Measurements from ENCODE around the gene KCNK16.

KCNK16 gene

DNA sequence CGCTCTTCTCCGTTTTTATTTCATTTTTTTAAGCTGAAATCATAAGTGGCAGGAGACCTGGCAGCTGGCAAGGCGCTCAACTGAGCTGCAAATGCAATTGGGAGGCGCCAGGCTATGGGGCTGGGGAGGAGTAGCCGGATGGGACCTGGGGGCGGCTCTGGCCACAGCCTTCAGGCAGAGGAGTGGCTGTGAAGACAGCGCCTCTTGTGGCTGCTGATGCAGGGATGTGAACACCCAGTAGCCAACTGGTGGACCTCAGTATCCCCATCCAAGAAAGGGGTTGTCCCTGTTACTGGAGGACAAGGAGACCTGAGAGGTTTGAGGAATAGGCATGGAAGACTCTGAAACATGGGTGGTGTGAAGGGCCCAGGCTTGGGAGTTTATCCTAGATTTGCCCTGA, 20.9 kb downstream of the KCNK16 start:
- CTCF ChIA-PET, result interaction anchor here (0.6 to 13.4 kb wide), 9 partner anchors 9 to 521 kb away, joined by 3 to 453 read pairs (median 5); no protein-coding TSS in a partner anchor
- Histone ChIP-seq H3K9me3 (ENCODE audit: control insufficient read depth, insufficient read depth, low read depth, low read length) (no peaks in the 10 kb centered on the region), H3K27ac (ENCODE audit: extremely low read depth, low read depth, low read length) (no peak overlapping the region), H3K4me3 (ENCODE audit: low read depth, low read length) (no peak overlapping the region), H3K36me3 (ENCODE audit: control insufficient read depth in 2 of 2, insufficient read depth in 1 of 2, low read length in 2 of 2) (no peaks in the 10 kb centered on the region), H3K4me1 (ENCODE audit: control insufficient read depth, insufficient read depth, low read length) (no peaks in the 10 kb centered on the region)
- TF ChIP-seq SETDB1 (IDR thresholded peaks at IDR 0.05; ENCODE audit: insufficient read length, low read length), result no peak
- TF ChIP-seq, protein P1, sequence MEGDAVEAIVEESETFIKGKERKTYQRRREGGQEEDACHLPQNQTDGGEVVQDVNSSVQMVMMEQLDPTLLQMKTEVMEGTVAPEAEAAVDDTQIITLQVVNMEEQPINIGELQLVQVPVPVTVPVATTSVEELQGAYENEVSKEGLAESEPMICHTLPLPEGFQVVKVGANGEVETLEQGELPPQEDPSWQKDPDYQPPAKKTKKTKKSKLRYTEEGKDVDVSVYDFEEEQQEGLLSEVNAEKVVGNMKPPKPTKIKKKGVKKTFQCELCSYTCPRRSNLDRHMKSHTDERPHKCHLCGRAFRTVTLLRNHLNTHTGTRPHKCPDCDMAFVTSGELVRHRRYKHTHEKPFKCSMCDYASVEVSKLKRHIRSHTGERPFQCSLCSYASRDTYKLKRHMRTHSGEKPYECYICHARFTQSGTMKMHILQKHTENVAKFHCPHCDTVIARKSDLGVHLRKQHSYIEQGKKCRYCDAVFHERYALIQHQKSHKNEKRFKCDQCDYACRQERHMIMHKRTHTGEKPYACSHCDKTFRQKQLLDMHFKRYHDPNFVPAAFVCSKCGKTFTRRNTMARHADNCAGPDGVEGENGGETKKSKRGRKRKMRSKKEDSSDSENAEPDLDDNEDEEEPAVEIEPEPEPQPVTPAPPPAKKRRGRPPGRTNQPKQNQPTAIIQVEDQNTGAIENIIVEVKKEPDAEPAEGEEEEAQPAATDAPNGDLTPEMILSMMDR (tag by site-specific recombination; IDR thresholded peaks at IDR 0.05), result peak; percentile 11; the same call in 1 of the 2 replicates
- POLR2A ChIA-PET, result no interaction called here

GRCh38 chr6:39300739-39301138, 21.8 kb downstream of the KCNK16 start:
- no peak for TF ChIP-seq ZNF248 (tag by site-specific recombination; IDR thresholded peaks at IDR 0.05)
- TF ChIP-seq ZNF544 (tag by site-specific recombination; IDR thresholded peaks at IDR 0.05), result no peak
- no peak for TF ChIP-seq ZNF132 (tag by site-specific recombination; IDR thresholded peaks at IDR 0.05; ENCODE audit: borderline replicate concordance)
- TF ChIP-seq ZNF214 (tag by site-specific recombination; IDR thresholded peaks at IDR 0.05; ENCODE audit: borderline replicate concordance), result no peak
- TF ChIP-seq ZNF521 (tag by site-specific recombination; IDR thresholded peaks at IDR 0.05), result no peak
- no peak for TF ChIP-seq ZNF202 (tag by site-specific recombination; IDR thresholded peaks at IDR 0.05; ENCODE audit: borderline replicate concordance)
- no peak for TF ChIP-seq PRDM1 (tag by site-specific recombination; IDR thresholded peaks at IDR 0.05)
- no peaks in the 10 kb centered on the region for H3K9me3 ChIP-seq (ENCODE audit: control insufficient read depth, insufficient read depth, low read depth, low read length)
- no peaks in the 10 kb centered on the region for H3K36me3 ChIP-seq (ENCODE audit: control insufficient read depth in 2 of 2, insufficient read depth in 1 of 2, low read length in 2 of 2)
- H3K27ac ChIP-seq (ENCODE audit: extremely low read depth, low read depth, low read length), result no peak overlapping the region
- CTCF ChIA-PET, result interaction anchor here (0.7 to 13.4 kb wide), 8 partner anchors 8 to 484 kb away, joined by 3 to 453 read pairs (median 6); no protein-coding TSS in a partner anchor
- H3K4me1 ChIP-seq (ENCODE audit: control insufficient read depth, insufficient read depth, low read length), result no peaks in the 10 kb centered on the region
- POLR2A ChIA-PET, result no interaction called here
- H3K4me3 ChIP-seq (ENCODE audit: low read depth, low read length), result no peak overlapping the region

DNA sequence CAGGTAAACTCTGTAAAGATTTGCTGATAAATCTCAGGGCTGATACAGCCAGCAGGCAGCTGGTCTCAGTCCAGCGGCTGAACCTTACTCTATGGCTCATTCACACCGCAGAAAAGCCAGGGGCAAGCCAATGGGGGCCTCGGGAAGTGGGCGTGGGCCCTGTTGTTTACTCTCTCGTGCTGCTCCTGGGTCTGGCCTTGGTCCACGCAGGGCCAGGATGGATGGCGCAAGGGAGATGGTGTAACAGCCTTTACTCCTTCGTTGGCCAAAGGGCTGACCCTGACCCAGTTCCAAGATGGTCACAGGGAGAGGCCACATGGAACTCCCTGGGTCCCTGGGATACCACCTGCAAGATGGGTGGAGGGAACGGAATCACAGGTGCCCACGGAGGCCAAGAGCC, 24.4 kb downstream of the KCNK16 start:
- TF ChIP-seq, protein P2, sequence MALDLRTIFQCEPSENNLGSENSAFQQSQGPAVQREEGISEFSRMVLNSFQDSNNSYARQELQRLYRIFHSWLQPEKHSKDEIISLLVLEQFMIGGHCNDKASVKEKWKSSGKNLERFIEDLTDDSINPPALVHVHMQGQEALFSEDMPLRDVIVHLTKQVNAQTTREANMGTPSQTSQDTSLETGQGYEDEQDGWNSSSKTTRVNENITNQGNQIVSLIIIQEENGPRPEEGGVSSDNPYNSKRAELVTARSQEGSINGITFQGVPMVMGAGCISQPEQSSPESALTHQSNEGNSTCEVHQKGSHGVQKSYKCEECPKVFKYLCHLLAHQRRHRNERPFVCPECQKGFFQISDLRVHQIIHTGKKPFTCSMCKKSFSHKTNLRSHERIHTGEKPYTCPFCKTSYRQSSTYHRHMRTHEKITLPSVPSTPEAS (tag by site-specific recombination; IDR thresholded peaks at IDR 0.05), result no peak
- no peak for TF ChIP-seq ZNF184 (tag by site-specific recombination; IDR thresholded peaks at IDR 0.05)
- no peak for TF ChIP-seq ZSCAN16 (tag by site-specific recombination; IDR thresholded peaks at IDR 0.05)
- TF ChIP-seq, protein P3, sequence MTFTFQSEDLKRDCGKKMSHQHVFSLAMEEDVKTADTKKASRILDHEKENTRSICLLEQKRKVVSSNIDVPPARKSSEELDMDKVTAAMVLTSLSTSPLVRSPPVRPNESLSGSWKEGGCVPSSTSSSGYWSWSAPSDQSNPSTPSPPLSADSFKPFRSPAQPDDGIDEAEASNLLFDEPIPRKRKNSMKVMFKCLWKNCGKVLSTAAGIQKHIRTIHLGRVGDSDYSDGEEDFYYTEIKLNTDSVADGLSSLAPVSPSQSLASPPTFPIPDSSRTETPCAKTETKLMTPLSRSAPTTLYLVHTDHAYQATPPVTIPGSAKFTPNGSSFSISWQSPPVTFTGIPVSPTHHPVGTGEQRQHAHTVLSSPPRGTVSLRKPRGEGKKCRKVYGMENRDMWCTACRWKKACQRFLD (tag by site-specific recombination; IDR thresholded peaks at IDR 0.05), result no peak
- TF ChIP-seq ZNF544 (tag by site-specific recombination; IDR thresholded peaks at IDR 0.05), result no peak
- TF ChIP-seq ZNF121 (tag by site-specific recombination; IDR thresholded peaks at IDR 0.05), result no peak
- no peak for TF ChIP-seq ZNF266 (tag by site-specific recombination; IDR thresholded peaks at IDR 0.05; ENCODE audit: low read depth)
- TF ChIP-seq ZNF2 (tag by site-specific recombination; IDR thresholded peaks at IDR 0.05), result no peak
- TF ChIP-seq, protein P4, sequence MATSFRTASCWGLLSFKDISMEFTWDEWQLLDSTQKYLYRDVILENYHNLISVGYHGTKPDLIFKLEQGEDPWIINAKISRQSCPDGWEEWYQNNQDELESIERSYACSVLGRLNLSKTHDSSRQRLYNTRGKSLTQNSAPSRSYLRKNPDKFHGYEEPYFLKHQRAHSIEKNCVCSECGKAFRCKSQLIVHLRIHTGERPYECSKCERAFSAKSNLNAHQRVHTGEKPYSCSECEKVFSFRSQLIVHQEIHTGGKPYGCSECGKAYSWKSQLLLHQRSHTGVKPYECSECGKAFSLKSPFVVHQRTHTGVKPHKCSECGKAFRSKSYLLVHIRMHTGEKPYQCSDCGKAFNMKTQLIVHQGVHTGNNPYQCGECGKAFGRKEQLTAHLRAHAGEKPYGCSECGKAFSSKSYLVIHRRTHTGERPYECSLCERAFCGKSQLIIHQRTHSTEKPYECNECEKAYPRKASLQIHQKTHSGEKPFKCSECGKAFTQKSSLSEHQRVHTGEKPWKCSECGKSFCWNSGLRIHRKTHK (tag by site-specific recombination; IDR thresholded peaks at IDR 0.05), result no peak
- no peak for TF ChIP-seq ZNF707 (tag by site-specific recombination; IDR thresholded peaks at IDR 0.05)
- no peak for TF ChIP-seq ZNF600 (tag by site-specific recombination; IDR thresholded peaks at IDR 0.05)
- no peak for TF ChIP-seq MEIS1 (CRISPR knock-in tag; IDR thresholded peaks at IDR 0.05; ENCODE audit: borderline replicate concordance)
- no peak for TF ChIP-seq PRDM1 (tag by site-specific recombination; IDR thresholded peaks at IDR 0.05)
- no peak for TF ChIP-seq ZNF701 (tag by site-specific recombination; IDR thresholded peaks at IDR 0.05)
- TF ChIP-seq ZBTB21 (tag by site-specific recombination; IDR thresholded peaks at IDR 0.05), result no peak
- no peak for TF ChIP-seq ZNF202 (tag by site-specific recombination; IDR thresholded peaks at IDR 0.05; ENCODE audit: borderline replicate concordance)
- TF ChIP-seq, protein P5, sequence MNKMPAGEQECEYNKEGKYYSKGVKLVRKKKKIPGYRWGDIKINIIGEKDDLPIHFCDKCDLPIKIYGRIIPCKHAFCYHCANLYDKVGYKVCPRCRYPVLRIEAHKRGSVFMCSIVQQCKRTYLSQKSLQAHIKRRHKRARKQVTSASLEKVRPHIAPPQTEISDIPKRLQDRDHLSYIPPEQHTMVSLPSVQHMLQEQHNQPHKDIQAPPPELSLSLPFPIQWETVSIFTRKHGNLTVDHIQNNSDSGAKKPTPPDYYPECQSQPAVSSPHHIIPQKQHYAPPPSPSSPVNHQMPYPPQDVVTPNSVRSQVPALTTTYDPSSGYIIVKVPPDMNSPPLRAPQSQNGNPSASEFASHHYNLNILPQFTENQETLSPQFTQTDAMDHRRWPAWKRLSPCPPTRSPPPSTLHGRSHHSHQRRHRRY (tag by site-specific recombination; IDR thresholded peaks at IDR 0.05), result no peak
- no peak for TF ChIP-seq BCL11A (tag by site-specific recombination; IDR thresholded peaks at IDR 0.05; ENCODE audit: low read depth)
- no peak for TF ChIP-seq ZNF610 (tag by site-specific recombination; IDR thresholded peaks at IDR 0.05; ENCODE audit: borderline replicate concordance)
- H3K36me3 ChIP-seq (ENCODE audit: control insufficient read depth in 2 of 2, insufficient read depth in 1 of 2, low read length in 2 of 2), result no peaks in the 10 kb centered on the region
- H3K27ac ChIP-seq (ENCODE audit: extremely low read depth, low read depth, low read length), result no peak overlapping the region
- no peaks in the 10 kb centered on the region for H3K9me3 ChIP-seq (ENCODE audit: control insufficient read depth, insufficient read depth, low read depth, low read length)
- H3K4me3 ChIP-seq (ENCODE audit: low read depth, low read length), result no peak overlapping the region
- ChIA-PET CTCF (no interaction called here), POLR2A (no interaction called here)
- H3K4me1 ChIP-seq (ENCODE audit: control insufficient read depth, insufficient read depth, low read length), result no peaks in the 10 kb centered on the region

Data from HEK293 (cell line).